ENCODE results near the gene ENPP5.

ENPP5 gene

GRCh38 chr6:46204880-46205650 lies 34.3 kb upstream of the ENPP5 start:
- Mint-ChIP-seq H3K36me3 (ENCODE audit: low read depth) (no peaks in the 10 kb centered on the region), H3K27ac (no peak overlapping the region), H3K4me3 (no peak overlapping the region), H3K27me3 (ENCODE audit: low read depth) (no peaks in the 10 kb centered on the region), H3K9me3 (peaks cover 6% of the 10 kb centered on the region), H3K4me1 (peaks cover 10% of the 10 kb centered on the region)
- no peak for TF ChIP-seq CTCF (IDR thresholded peaks at IDR 0.05; ENCODE audit: unreplicated experiment in 3 of 3)

DNA sequence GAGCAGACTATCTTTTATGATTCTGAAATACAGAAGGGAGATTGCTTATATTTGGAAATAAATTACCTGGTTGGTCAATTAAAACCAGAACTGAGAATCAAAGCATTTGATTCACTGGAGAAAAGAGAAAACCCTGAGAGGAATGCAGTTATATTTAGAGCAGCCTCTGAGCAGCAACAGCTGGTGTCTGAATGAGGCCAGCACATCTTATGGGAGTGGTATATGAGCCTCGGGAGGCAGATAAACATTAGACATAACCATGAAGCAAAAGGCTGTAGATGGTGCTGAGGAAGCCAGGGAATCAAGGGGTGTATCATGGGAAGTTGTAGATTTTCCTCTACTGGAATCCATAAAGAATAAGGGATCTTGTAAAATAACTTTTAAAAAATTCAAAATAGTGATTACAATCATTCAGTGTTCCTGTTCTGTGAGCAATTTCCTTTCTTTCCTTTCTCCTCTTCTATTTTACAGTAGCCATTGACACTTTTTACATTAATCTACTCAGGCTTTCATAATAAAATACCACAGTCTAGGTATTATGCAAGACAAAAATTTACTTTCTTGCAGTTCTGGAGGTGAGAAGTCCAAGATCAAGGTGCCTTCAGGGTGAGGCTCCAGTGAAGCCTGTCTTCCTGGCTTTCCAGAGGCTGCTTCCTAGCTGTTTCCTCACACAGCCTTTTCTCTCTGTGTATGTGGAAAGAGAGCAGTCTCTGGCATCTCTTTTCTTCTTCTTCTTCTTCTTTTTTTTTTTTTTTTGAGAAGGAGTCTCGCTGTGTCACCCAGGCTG lies 32.8 kb upstream of the ENPP5 start:
- Mint-ChIP-seq H3K4me1 (peaks cover 10% of the 10 kb centered on the region), H3K36me3 (ENCODE audit: low read depth) (no peaks in the 10 kb centered on the region), H3K27me3 (ENCODE audit: low read depth) (peaks cover 2% of the 10 kb centered on the region), H3K9me3 (peaks cover 6% of the 10 kb centered on the region), H3K4me3 (no peak overlapping the region), H3K27ac (peak overlapping the region; percentile 71 to 85 (median 74))
- TF ChIP-seq CTCF (IDR thresholded peaks at IDR 0.05; ENCODE audit: unreplicated experiment in 3 of 3), result no peak

GRCh38 chr6:46201702-46202101 lies 30.9 kb upstream of the ENPP5 start:
- Mint-ChIP-seq H3K9me3 (peaks cover 6% of the 10 kb centered on the region), H3K4me1 (peaks cover 10% of the 10 kb centered on the region), H3K27ac (no peak overlapping the region), H3K4me3 (no peak overlapping the region), H3K36me3 (ENCODE audit: low read depth) (no peaks in the 10 kb centered on the region), H3K27me3 (ENCODE audit: low read depth) (peaks cover 12% of the 10 kb centered on the region)
- TF ChIP-seq CTCF (IDR thresholded peaks at IDR 0.05; ENCODE audit: unreplicated experiment in 3 of 3), result no peak

DNA sequence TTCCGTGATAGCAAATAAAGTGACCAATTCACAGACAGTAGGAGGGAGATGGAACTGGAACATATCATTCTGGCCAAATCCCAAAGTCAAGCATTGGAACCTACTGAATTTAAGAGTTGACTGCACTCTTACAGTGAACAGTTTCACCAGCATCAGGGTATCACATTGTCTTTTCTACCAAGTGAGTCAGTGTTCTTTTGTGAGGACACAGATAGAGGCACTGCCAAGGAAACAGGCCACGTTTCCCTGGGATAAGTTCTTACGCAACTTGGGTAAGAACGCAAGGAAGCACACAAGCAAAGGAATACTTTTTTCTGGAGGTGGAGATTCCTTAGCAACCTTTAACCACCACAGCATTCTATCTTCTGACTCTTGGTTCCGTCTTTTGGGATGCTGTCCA lies 28.6 kb upstream of the ENPP5 start:
- Mint-ChIP-seq H3K36me3 (ENCODE audit: low read depth) (no peaks in the 10 kb centered on the region), H3K4me3 (no peak overlapping the region)

DNA sequence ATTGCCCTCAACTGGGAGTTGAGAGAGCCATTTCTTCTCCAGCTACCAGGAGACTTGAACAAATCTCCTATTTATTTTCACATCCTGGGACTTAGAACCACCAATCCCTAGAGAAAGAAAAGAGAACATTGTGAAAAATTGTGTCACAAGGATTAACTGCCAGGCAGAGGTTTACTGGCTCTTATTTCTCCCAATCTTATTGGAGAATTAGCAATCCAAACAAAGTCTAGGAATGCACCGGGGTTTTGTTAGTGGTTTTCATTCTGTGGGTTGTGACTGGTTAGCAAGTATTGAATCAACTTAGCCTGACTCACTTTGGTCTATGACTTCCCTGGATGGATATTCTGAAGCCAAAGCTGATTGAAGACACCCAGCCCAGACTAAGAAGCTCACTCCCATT lies 21.2 kb upstream of the ENPP5 start:
- no peaks in the 10 kb centered on the region for H3K36me3 Mint-ChIP-seq (ENCODE audit: low read depth)
- no peaks in the 10 kb centered on the region for H3K9me3 Mint-ChIP-seq
- TF ChIP-seq CTCF (IDR thresholded peaks at IDR 0.05; ENCODE audit: unreplicated experiment in 3 of 3), result no peak
- H3K4me3 Mint-ChIP-seq, result no peak overlapping the region
- no peaks in the 10 kb centered on the region for H3K4me1 Mint-ChIP-seq
- no peak overlapping the region for H3K27ac Mint-ChIP-seq
- H3K27me3 Mint-ChIP-seq (ENCODE audit: low read depth), result no peaks in the 10 kb centered on the region

More for the DNA sequence above, 28.6 kb upstream of the ENPP5 start:
- H3K27ac Mint-ChIP-seq, result no peak overlapping the region
- no peak for TF ChIP-seq CTCF (IDR thresholded peaks at IDR 0.05; ENCODE audit: unreplicated experiment in 3 of 3)
- peaks cover 10% of the 10 kb centered on the region for H3K4me1 Mint-ChIP-seq
- peaks cover 12% of the 10 kb centered on the region for H3K27me3 Mint-ChIP-seq (ENCODE audit: low read depth)
- H3K9me3 Mint-ChIP-seq, result peaks cover 6% of the 10 kb centered on the region
